Heart left ventricle (tissue), 13 donors: ENCODE results near the gene SCO1.

ENCODE experiments used
- POLR2A ChIP-seq, 2 donors: fragments of 450-650 bp; IDR thresholded peaks; one replicate each; pipeline ENCODE4 v1.6.1; 2017; ENCODE audit warnings: antibody characterized with exemption in 2 of 2, mild to moderate bottlenecking in 2 of 2, moderate library complexity in 2 of 2
- TF ChIP-seq, protein P1 (sequence below), 12 donors: fragments of 200-600 bp; sonication (generic) in 4 of 12; IDR thresholded peaks; one replicate each; pipeline versions ENCODE4 v1.5.0 to v1.8.0; 2018 to 2022; ENCODE audit warnings: antibody characterized with exemption in 12 of 12, mild to moderate bottlenecking in 5 of 12
- donor health status: ischemic (EF 13 %, LVEDD 7.1; RV severe dilation, severe dysfunction).
- donor health status: DM: no; HTN: yes; CAD: no.
- donor health status: DM: no; HTN: no; CAD: no.
- donor health status: ischemic (EF 25% LVEDD 6.9; RV normal size, moderate dysfunction).
- donor health status: ischemic (EF 25% LVEDD 5.7; RV mildly dilated, moderate dysfunction).
- donor health status: ischemic (EF 35%, LVEDD 5.7; RV mildly dilated, moderate dysfunction).
- donor health status: nonischemic (EF 11% LVEDD 7.7; RV severe dilation, severe dysfunction).
- donor health status: DM: yes; HTN: yes; CAD: no.
- donor health status: PGD.
- donor health status: ischemic (EF 29% LVEDD 5.4; RV normal size, mild dysfunction).
- donor health status: nonischemic (EF 23%, LVEDD 6.1; RV moderate dilation, normal function).

DNA sequence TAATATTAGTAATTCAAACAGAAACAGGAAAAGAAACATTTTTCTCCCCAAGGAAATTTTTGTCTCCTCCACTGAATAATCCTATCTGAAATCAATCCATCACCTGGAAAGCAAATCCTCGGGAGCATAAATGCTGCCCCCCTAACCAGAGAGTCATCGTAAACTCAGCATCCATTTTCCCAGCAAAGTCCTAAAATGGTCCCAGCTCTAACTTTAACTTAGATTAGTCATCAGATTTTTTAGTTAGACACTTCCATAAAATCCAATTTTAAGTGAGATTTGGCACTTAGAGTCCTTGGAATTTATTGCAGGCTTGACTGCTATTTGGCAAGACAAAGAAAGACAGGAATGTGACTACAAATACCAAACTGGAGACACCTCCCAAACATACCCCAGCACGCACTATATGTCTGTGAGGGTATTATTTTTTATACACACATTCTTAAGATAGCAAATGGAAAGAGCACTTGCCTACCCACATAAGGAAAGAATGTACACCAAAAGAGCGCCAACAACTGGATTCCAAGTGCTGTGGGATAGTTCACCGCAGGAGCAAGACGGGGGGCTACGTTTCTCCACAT is 15.4 kb downstream of the SCO1 start:
- TF ChIP-seq, protein P1, sequence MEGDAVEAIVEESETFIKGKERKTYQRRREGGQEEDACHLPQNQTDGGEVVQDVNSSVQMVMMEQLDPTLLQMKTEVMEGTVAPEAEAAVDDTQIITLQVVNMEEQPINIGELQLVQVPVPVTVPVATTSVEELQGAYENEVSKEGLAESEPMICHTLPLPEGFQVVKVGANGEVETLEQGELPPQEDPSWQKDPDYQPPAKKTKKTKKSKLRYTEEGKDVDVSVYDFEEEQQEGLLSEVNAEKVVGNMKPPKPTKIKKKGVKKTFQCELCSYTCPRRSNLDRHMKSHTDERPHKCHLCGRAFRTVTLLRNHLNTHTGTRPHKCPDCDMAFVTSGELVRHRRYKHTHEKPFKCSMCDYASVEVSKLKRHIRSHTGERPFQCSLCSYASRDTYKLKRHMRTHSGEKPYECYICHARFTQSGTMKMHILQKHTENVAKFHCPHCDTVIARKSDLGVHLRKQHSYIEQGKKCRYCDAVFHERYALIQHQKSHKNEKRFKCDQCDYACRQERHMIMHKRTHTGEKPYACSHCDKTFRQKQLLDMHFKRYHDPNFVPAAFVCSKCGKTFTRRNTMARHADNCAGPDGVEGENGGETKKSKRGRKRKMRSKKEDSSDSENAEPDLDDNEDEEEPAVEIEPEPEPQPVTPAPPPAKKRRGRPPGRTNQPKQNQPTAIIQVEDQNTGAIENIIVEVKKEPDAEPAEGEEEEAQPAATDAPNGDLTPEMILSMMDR (IDR thresholded peaks at IDR 0.05), result no peak
- TF ChIP-seq POLR2A (IDR thresholded peaks at IDR 0.05), result no peak
